Erythroblast (primary cell): ENCODE measurements around the gene MYOD1.

Experiments used
- GATA1 ChIP-seq: IDR thresholded peaks from 2 replicates; pipeline ENCODE4 v1.6.1; 2011; ENCODE audit warnings: low read depth, mild to moderate bottlenecking, control low read depth, low read length, moderate library complexity
- POLR2A ChIP-seq: IDR thresholded peaks from 2 replicates; pipeline ENCODE4 v1.6.1; 2011; ENCODE audit warnings: mild to moderate bottlenecking, low read length

DNA sequence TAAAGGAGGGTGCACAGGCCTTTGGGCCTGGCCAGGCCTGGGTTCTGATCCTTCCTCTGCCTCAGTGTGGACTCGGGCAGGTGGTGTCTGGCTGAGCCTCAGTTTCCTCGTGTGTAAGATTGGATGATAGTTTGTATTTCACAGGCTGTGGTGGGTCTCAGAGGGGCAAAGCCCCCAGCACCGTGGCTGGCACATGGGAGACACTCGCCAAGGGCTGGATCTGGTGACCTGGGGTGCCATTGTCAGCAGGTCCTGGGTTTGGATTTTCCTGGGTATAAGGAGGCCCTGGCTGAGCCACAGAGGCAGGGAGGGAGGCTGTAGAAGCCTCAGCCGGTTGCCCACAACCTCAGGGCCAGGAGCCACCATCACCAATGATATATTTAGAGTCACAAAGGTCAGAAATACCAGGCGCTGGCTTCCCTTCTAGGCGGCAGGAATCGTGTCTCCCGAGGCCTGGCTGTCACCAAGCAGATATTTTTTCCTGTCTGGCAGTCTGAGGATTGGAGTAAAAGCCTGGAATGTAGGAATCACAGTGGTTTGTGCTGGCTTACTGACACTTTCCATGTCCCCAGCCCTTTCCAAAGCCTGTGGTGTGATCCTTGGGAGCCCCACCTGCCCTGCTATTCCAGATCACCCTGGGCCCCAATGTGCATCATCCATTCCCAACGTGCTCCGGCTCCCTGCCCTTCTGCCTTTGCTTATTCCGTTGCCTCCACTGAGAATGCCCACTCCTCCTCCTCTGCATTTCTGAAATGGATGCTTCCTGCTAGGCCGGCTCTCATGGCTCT lies 30.8 kb downstream of the MYOD1 start:
- TF ChIP-seq POLR2A (no peak), GATA1 (no peak)
